GM06990 (cell line): ENCODE results near the gene GYPA.
"Not testable (repeated sequence)": the region's sequence is repeated elsewhere in the genome, so short reads cannot be mapped to it uniquely, and the experiment has no call there.

Source experiments
- DNase-seq: peaks from one replicate; pipeline ENCODE4 v3.0.0-alpha.2; 2011; ENCODE audit not compliant: insufficient read length; ENCODE audit errors: extremely low read depth
- H3K27me3 ChIP-seq: replicated peaks from 2 replicates; pipeline ENCODE4 v1.6.0; 2011; ENCODE audit warnings: low read length; ENCODE audit not compliant: control insufficient read depth, insufficient read depth
- H3K36me3 ChIP-seq: 2 replicates; pipeline ENCODE4 v1.5.1; 2011; ENCODE audit warnings: low read length; ENCODE audit not compliant: control insufficient read depth, insufficient read depth
- H3K4me3 ChIP-seq: replicated peaks from 2 replicates; pipeline ENCODE4 v1.5.1; 2011; ENCODE audit warnings: low read depth, mild to moderate bottlenecking, control low read depth, low read length
- TF ChIP-seq, protein P1 (sequence below): IDR thresholded peaks from 2 replicates; pipeline ENCODE4 v1.5.1; 2011; ENCODE audit warnings: low read length, control low read depth, mild to moderate bottlenecking, inconsistent platforms; ENCODE audit not compliant: insufficient read depth, poor library complexity, severe bottlenecking

Gene GYPA

GRCh38 chr4:144140594-144141295 lies at the start of gene GYPA:
Gene GYPA, minus strand, starts transcription at chr4:144140718. Its CDS starts 83 bp downstream, at chr4:144140635.
- not testable (repeated sequence) for H3K4me3 ChIP-seq, H3K27me3 ChIP-seq, H3K36me3 ChIP-seq, DNase-seq

GRCh38 chr4:144190009-144190408 lies 49.5 kb upstream of the GYPA start:
- Histone ChIP-seq H3K27me3 (no peaks in the 10 kb centered on the region; the same call in 1 of the 2 replicates), H3K4me3 (no peak overlapping the region), H3K36me3 (no peaks in the 10 kb centered on the region)
- TF ChIP-seq, protein P1, sequence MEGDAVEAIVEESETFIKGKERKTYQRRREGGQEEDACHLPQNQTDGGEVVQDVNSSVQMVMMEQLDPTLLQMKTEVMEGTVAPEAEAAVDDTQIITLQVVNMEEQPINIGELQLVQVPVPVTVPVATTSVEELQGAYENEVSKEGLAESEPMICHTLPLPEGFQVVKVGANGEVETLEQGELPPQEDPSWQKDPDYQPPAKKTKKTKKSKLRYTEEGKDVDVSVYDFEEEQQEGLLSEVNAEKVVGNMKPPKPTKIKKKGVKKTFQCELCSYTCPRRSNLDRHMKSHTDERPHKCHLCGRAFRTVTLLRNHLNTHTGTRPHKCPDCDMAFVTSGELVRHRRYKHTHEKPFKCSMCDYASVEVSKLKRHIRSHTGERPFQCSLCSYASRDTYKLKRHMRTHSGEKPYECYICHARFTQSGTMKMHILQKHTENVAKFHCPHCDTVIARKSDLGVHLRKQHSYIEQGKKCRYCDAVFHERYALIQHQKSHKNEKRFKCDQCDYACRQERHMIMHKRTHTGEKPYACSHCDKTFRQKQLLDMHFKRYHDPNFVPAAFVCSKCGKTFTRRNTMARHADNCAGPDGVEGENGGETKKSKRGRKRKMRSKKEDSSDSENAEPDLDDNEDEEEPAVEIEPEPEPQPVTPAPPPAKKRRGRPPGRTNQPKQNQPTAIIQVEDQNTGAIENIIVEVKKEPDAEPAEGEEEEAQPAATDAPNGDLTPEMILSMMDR = no peak
- DNase-seq = no peak

GRCh38 chr4:144189121-144189520 lies 48.6 kb upstream of the GYPA start:
- no peak overlapping the region for H3K4me3 ChIP-seq
- H3K36me3 ChIP-seq = no peaks in the 10 kb centered on the region
- H3K27me3 ChIP-seq = no peaks in the 10 kb centered on the region; the same call in 1 of the 2 replicates
- TF ChIP-seq, protein P1 = no peak
- no peak for DNase-seq

GRCh38 chr4:144185086-144185485 lies 44.6 kb upstream of the GYPA start:
- H3K36me3 ChIP-seq = no peaks in the 10 kb centered on the region
- TF ChIP-seq, protein P1 = no peak
- H3K4me3 ChIP-seq = no peak overlapping the region
- DNase-seq = no peak
- H3K27me3 ChIP-seq = no peaks in the 10 kb centered on the region; the same call in 1 of the 2 replicates

- no peaks in the 10 kb centered on the region for H3K36me3 ChIP-seq
- no peak overlapping the region for H3K4me3 ChIP-seq
- TF ChIP-seq, protein P1 = no peak
- no peaks in the 10 kb centered on the region; the same call in 1 of the 2 replicates for H3K27me3 ChIP-seq
- DNase-seq = no peak
Measured at GRCh38 chr4:144183165-144183564, 42.6 kb upstream of the GYPA start.

DNA sequence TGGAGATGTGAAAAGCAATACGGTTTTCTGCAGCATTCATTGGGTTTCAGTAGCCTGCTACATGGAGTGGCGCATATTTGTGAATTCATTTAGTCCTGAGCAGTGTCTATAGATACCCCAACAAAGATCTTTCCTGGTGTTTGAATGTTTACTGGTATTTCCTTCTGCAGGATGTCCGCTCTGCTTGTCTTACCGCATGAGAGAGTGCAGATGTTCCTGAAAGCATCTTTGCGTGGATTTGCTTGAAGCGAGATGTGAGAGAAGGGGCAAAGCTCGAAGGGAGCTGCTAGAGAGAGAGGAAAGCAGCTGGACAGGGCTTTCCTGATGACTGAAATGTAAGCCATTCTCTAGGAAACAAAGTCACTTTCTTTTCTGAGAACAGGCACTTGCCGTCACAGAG lies 40.9 kb upstream of the GYPA start:
- TF ChIP-seq, protein P1 = no peak
- Histone ChIP-seq H3K27me3 (no peaks in the 10 kb centered on the region), H3K36me3 (no peaks in the 10 kb centered on the region), H3K4me3 (no peak overlapping the region)
- DNase-seq = no peak
